Sigmoid colon (tissue), 4 donors: ENCODE data around the gene MFSD2B.

Experiments used
- EP300 ChIP-seq, 4 donors: sonication (generic); formaldehyde crosslinking; IDR thresholded peaks; one replicate each; pipeline ENCODE4 v1.6.1; 2017; ENCODE audit warnings: antibody characterized with exemption in 4 of 4
- POLR2A ChIP-seq, 2 donors: fragments of 450-650 bp; IDR thresholded peaks; one replicate each; pipeline ENCODE4 v1.6.1; 2016; ENCODE audit warnings: antibody characterized with exemption in 2 of 2, mild to moderate bottlenecking in 2 of 2, moderate library complexity in 2 of 2
- POLR2AphosphoS5 ChIP-seq, 4 donors: sonication (generic); formaldehyde crosslinking; IDR thresholded peaks; one replicate each; pipeline ENCODE4 v1.6.1; 2017; ENCODE audit warnings: antibody characterized with exemption in 4 of 4
- TF ChIP-seq, protein P1 (sequence below), 4 experiments: fragments of 450-650 bp in 3 of 4; fragments of 200-600 bp in 1 of 4; IDR thresholded peaks; one replicate each; pipeline ENCODE4 v1.5.1; 2016 to 2019; ENCODE audit warnings: antibody characterized with exemption in 4 of 4, mild to moderate bottlenecking in 3 of 4, moderate library complexity in 2 of 4

DNA sequence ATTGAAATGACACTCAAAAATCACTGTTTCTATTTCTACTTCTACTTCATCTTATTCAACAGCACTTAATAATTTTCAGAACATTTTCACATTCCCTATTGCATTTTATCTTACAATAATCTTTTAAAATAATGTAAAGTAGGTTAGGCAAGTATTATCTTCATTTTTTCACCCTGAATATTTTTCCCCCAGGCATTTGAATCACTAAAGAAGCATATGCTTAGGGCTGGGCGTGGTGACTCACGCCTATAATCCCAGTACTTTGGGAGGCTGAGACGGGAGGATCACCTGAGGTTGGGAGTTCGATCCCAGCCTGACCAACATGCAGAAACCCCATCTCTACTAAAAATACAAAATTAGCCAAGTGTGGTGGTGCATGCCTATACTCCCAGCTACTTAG lies 30.6 kb downstream of the MFSD2B start:
- TF ChIP-seq, protein P1, sequence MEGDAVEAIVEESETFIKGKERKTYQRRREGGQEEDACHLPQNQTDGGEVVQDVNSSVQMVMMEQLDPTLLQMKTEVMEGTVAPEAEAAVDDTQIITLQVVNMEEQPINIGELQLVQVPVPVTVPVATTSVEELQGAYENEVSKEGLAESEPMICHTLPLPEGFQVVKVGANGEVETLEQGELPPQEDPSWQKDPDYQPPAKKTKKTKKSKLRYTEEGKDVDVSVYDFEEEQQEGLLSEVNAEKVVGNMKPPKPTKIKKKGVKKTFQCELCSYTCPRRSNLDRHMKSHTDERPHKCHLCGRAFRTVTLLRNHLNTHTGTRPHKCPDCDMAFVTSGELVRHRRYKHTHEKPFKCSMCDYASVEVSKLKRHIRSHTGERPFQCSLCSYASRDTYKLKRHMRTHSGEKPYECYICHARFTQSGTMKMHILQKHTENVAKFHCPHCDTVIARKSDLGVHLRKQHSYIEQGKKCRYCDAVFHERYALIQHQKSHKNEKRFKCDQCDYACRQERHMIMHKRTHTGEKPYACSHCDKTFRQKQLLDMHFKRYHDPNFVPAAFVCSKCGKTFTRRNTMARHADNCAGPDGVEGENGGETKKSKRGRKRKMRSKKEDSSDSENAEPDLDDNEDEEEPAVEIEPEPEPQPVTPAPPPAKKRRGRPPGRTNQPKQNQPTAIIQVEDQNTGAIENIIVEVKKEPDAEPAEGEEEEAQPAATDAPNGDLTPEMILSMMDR (IDR thresholded peaks at IDR 0.05) = no peak
- no peak for TF ChIP-seq POLR2A (IDR thresholded peaks at IDR 0.05)
- no peak for TF ChIP-seq POLR2AphosphoS5 (IDR thresholded peaks at IDR 0.05)
- no peak for TF ChIP-seq EP300 (IDR thresholded peaks at IDR 0.05)
